A673 (cell line): ENCODE measurements around the gene GLB1L2. TPM values are rescaled to one million over a fixed set of nuclear protein-coding genes. Genes with fewer than 3 reads are reported as not detected.

Experiments
- BruUV-seq: library from RNA; stranded (reverse); fragments of 400-500 nt; replicated peaks from 2 replicates; lab custom pipeline; 2021; lab: Mats Ljungman, UMichigan
- CTCF ChIA-PET: fragments of 300-600 bp; sonication (Branson Sonifier 250); formaldehyde crosslinking; loops from one replicate; lab custom pipeline; 2022; ENCODE audit warnings: antibody characterized with exemption; lab: Charles Lee
- POLR2A ChIA-PET: fragments of 300-600 bp; sonication (Branson Sonifier 250); formaldehyde crosslinking; loops from one replicate; lab custom pipeline; 2022; ENCODE audit warnings: antibody characterized with exemption; ENCODE audit not compliant: low non-redundant PET; lab: Charles Lee
- DNase-seq: peaks from one replicate; pipeline ENCODE4 v3.0.0-alpha.2; 2015; ENCODE audit warnings: low spot score
- H3K27ac ChIP-seq: fragments of 200-600 bp; sonication (generic); 2 replicates; pipeline ENCODE4 v1.5.1; 2016; ENCODE audit warnings: mixed run types, low read depth, mild to moderate bottlenecking, mixed read lengths, antibody characterized with exemption, low read length; ENCODE audit not compliant: poor library complexity, severe bottlenecking
- H3K27me3 ChIP-seq: fragments of 200-600 bp; sonication (generic); replicated peaks from 2 replicates; pipeline ENCODE4 v1.6.1; 2017; ENCODE audit warnings: mixed run types, low read depth, mild to moderate bottlenecking, mixed read lengths, antibody characterized with exemption, low read length; ENCODE audit not compliant: insufficient read depth, poor library complexity
- H3K36me3 ChIP-seq: fragments of 200-600 bp; sonication (generic); 2 replicates; pipeline ENCODE4 v1.6.1; 2016; ENCODE audit warnings: mixed run types, mild to moderate bottlenecking, mixed read lengths, antibody characterized with exemption, low read length; ENCODE audit not compliant: insufficient read depth, poor library complexity, severe bottlenecking
- H3K4me1 ChIP-seq: fragments of 200-600 bp; sonication (generic); 2 replicates; pipeline ENCODE4 v1.6.1; 2017; ENCODE audit warnings: mixed run types, mild to moderate bottlenecking, mixed read lengths, antibody characterized with exemption, low read length; ENCODE audit not compliant: insufficient read depth, poor library complexity, severe bottlenecking
- H3K4me3 ChIP-seq: fragments of 200-600 bp; sonication (generic); 2 replicates; pipeline ENCODE4 v1.5.1; 2016; ENCODE audit warnings: low read depth, mixed run types, mild to moderate bottlenecking, mixed read lengths, low read length; ENCODE audit not compliant: poor library complexity, severe bottlenecking
- H3K9me3 ChIP-seq: fragments of 200-600 bp; sonication (generic); 2 replicates; pipeline ENCODE4 v1.6.1; 2016; ENCODE audit warnings: mixed run types, low read depth, mild to moderate bottlenecking, mixed read lengths, antibody characterized with exemption, low read length; ENCODE audit not compliant: poor library complexity, severe bottlenecking
- CTCF ChIP-seq: fragments of 300-800, 200-600 bp; sonication (generic); conservative IDR thresholded peaks from 2 replicates; pipeline ENCODE4 v1.5.1; 2017; ENCODE audit warnings: low read depth, mild to moderate bottlenecking, antibody characterized with exemption, low read length, moderate library complexity, mixed read lengths
- EZH2 ChIP-seq: fragments of 200-600 bp; sonication (generic); IDR thresholded peaks from 2 replicates; pipeline ENCODE4 v1.6.1; 2017; ENCODE audit warnings: borderline replicate concordance, low read depth, mild to moderate bottlenecking, mixed read lengths, antibody characterized with exemption, low read length; ENCODE audit not compliant: poor library complexity, severe bottlenecking
- intact Hi-C: fragments of 100-400 bp; cut with micrococcal nuclease; formaldehyde crosslinking; loops from one replicate; pipeline ENCODE4 v1.10.0; 2022; ENCODE audit not compliant: unreplicated experiment
- total RNA-seq: library from RNA; stranded (reverse); gene quantifications from 2 replicates; pipeline ENCODE4 v1.2.3, GENCODE V29; 2021

GLB1L2 gene
- total RNA-seq, 1 experiment from 2014 or later, result 22.6 TPM

GRCh38 chr11:134361661-134362060, 29.9 kb downstream of the GLB1L2 start:
- DNase-seq, result no peak
- no peaks in the 10 kb centered on the region for H3K27me3 ChIP-seq
- no peaks in the 10 kb centered on the region for H3K9me3 ChIP-seq
- CTCF ChIA-PET, result no interaction called here
- TF ChIP-seq CTCF (no peak), EZH2 (no peak)
- intact Hi-C loops, result loop anchor here (2.0 to 5.0 kb wide), 2 partner anchors 116 to 507 kb away; no protein-coding TSS in a partner anchor
- H3K4me3 ChIP-seq, result no peak overlapping the region
- no peak overlapping the region for H3K27ac ChIP-seq
- no peaks in the 10 kb centered on the region for H3K4me1 ChIP-seq
- H3K36me3 ChIP-seq, result no peaks in the 10 kb centered on the region
- no TSS peak for BruUV-seq
- POLR2A ChIA-PET, result no interaction called here

- no peak overlapping the region for H3K27ac ChIP-seq
- ChIA-PET POLR2A (no interaction called here), CTCF (no interaction called here)
- TF ChIP-seq CTCF (no peak), EZH2 (no peak)
- no peak for DNase-seq
- BruUV-seq, result no TSS peak
- H3K27me3 ChIP-seq, result no peaks in the 10 kb centered on the region
- H3K4me3 ChIP-seq, result no peak overlapping the region
- no peaks in the 10 kb centered on the region for H3K4me1 ChIP-seq
- H3K36me3 ChIP-seq, result no peaks in the 10 kb centered on the region
- intact Hi-C loops, result loop anchor here (5.0 kb wide), 1 partner anchor 115 kb away; no protein-coding TSS in a partner anchor
- H3K9me3 ChIP-seq, result no peaks in the 10 kb centered on the region
Measured at GRCh38 chr11:134362192-134362901, 30.6 kb downstream of the GLB1L2 start.

GRCh38 chr11:134363161-134363560, 31.4 kb downstream of the GLB1L2 start:
- H3K4me3 ChIP-seq, result no peak overlapping the region
- H3K4me1 ChIP-seq, result no peaks in the 10 kb centered on the region
- no peak for DNase-seq
- H3K36me3 ChIP-seq, result no peaks in the 10 kb centered on the region
- no peaks in the 10 kb centered on the region for H3K9me3 ChIP-seq
- no peaks in the 10 kb centered on the region for H3K27me3 ChIP-seq
- ChIA-PET CTCF (no interaction called here), POLR2A (no interaction called here)
- no peak overlapping the region for H3K27ac ChIP-seq
- intact Hi-C loops, result loop anchor here (5.0 kb wide), 1 partner anchor 114 kb away; no protein-coding TSS in a partner anchor
- no TSS peak for BruUV-seq
- TF ChIP-seq CTCF (no peak), EZH2 (no peak)
